ENCODE measurements around the gene IRF5.

The IRF5 gene

GRCh38 chr7:128955981-128956380 is 18.3 kb downstream of the IRF5 start:
- Histone ChIP-seq H3K4me1 (no peaks in the 10 kb centered on the region), H3K4me3 (no peak overlapping the region), H3K36me3 (peaks cover 61 to 96% (median 71%) of the 10 kb centered on the region in 3 donors), H3K27me3 (no peaks in the 10 kb centered on the region), H3K27ac (no peak overlapping the region), H3K9me3 (no peaks in the 10 kb centered on the region)
- intact Hi-C loops (cut with DNase I; ENCODE audit: low total_unique reads): no loop called here
- DNase-seq: no peak
- TF ChIP-seq CTCF (IDR thresholded peaks at IDR 0.05): no peak

- Histone ChIP-seq H3K27ac (no peak overlapping the region), H3K27me3 (no peaks in the 10 kb centered on the region), H3K36me3 (peaks cover 61 to 92% (median 62%) of the 10 kb centered on the region in 3 donors), H3K4me3 (no peak overlapping the region), H3K9me3 (no peaks in the 10 kb centered on the region), H3K4me1 (no peaks in the 10 kb centered on the region)
- TF ChIP-seq CTCF (IDR thresholded peaks at IDR 0.05): no peak
- intact Hi-C loops (cut with DNase I; ENCODE audit: low total_unique reads): no loop called here
- no peak for DNase-seq
Measured at GRCh38 chr7:128959296-128959695, 21.6 kb downstream of the IRF5 start.

GRCh38 chr7:128961030-128961659 is 23.4 kb downstream of the IRF5 start:
- H3K27ac ChIP-seq: no peak overlapping the region
- TF ChIP-seq CTCF (IDR thresholded peaks at IDR 0.05): no peak
- DNase-seq: no peak
- no peaks in the 10 kb centered on the region for H3K27me3 ChIP-seq
- H3K36me3 ChIP-seq: peaks cover 63 to 92% (median 65%) of the 10 kb centered on the region in 3 donors
- H3K4me1 ChIP-seq: no peaks in the 10 kb centered on the region
- intact Hi-C loops (cut with DNase I; ENCODE audit: low total_unique reads): no loop called here
- H3K9me3 ChIP-seq: no peaks in the 10 kb centered on the region
- no peak overlapping the region for H3K4me3 ChIP-seq

- no peaks in the 10 kb centered on the region for H3K9me3 ChIP-seq
- DNase-seq: no peak
- intact Hi-C loops (cut with DNase I; ENCODE audit: low total_unique reads): no loop called here
- no peak overlapping the region for H3K4me3 ChIP-seq
- H3K27ac ChIP-seq: no peak overlapping the region
- TF ChIP-seq CTCF (IDR thresholded peaks at IDR 0.05): no peak
- peaks cover 66 to 92% (median 67%) of the 10 kb centered on the region in 3 donors for H3K36me3 ChIP-seq
- H3K4me1 ChIP-seq: no peaks in the 10 kb centered on the region
- no peaks in the 10 kb centered on the region for H3K27me3 ChIP-seq
Measured at GRCh38 chr7:128962899-128963298, 25.2 kb downstream of the IRF5 start.

- DNase-seq: no peak
- TF ChIP-seq CTCF (IDR thresholded peaks at IDR 0.05): no peak
- intact Hi-C loops (cut with DNase I; ENCODE audit: low total_unique reads): no loop called here
- Histone ChIP-seq H3K36me3 (peaks cover 70 to 92% (median 70%) of the 10 kb centered on the region in 3 donors), H3K27ac (no peak overlapping the region), H3K4me1 (no peaks in the 10 kb centered on the region), H3K27me3 (no peaks in the 10 kb centered on the region), H3K9me3 (no peaks in the 10 kb centered on the region), H3K4me3 (no peak overlapping the region)
Measured at GRCh38 chr7:128963327-128963757, 25.6 kb downstream of the IRF5 start.

Data from tibial artery (tissue), 4 donors.